GM18520 (cell line): ENCODE data around the gene GMEB2.
A peak's percentile ranks its signal among the peaks of the same experiment; 100 is the strongest.
"Not testable (repeated sequence)": the region's sequence is repeated elsewhere in the genome, so short reads cannot be mapped to it uniquely, and the experiment has no call there.

Experiments
- ATAC-seq: cut with Tn5 transposase; IDR thresholded peaks from one replicate; pipeline ENCODE4 v1.9.1; 2021; ENCODE audit not compliant: unreplicated experiment

Gene GMEB2

GRCh38 chr20:63640086-63640485 is 13.2 kb upstream of the GMEB2 start:
- no peak for ATAC-seq

GRCh38 chr20:63639093-63639975 is 12.4 kb upstream of the GMEB2 start:
- ATAC-seq = no peak

- ATAC-seq = no peak
These were observed 10.1 kb upstream of the GMEB2 start for GRCh38 chr20:63636752-63637628.

GRCh38 chr20:63635431-63636141 is 8.7 kb upstream of the GMEB2 start:
- peak; percentile 58 for ATAC-seq

- ATAC-seq = no peak
These were observed 6.8 kb upstream of the GMEB2 start for GRCh38 chr20:63633732-63634131.

- not testable (repeated sequence) for ATAC-seq
These were observed 4.5 kb upstream of the GMEB2 start for GRCh38 chr20:63631426-63631825.

- ATAC-seq = not testable (repeated sequence)
These were observed 4.1 kb upstream of the GMEB2 start for GRCh38 chr20:63630956-63631355.

- no peak for ATAC-seq
These were observed 1.5 kb upstream of the GMEB2 start for GRCh38 chr20:63628246-63628975.

- ATAC-seq = no peak
These were observed 897 bp upstream of the GMEB2 start for GRCh38 chr20:63627751-63628245.

- ATAC-seq = peak; percentile 73
These were observed 339 bp upstream of the GMEB2 start for GRCh38 chr20:63627129-63627750.

- ATAC-seq = no peak
These were observed 1.0 kb downstream of the GMEB2 start for GRCh38 chr20:63625771-63626423.

GRCh38 chr20:63624486-63624885 is 2.4 kb downstream of the GMEB2 start:
- ATAC-seq = no peak

GRCh38 chr20:63622732-63623131 is 4.2 kb downstream of the GMEB2 start:
- no peak for ATAC-seq

- ATAC-seq = no peak
These were observed 4.8 kb downstream of the GMEB2 start for GRCh38 chr20:63622096-63622495.

GRCh38 chr20:63620991-63621390 is 5.9 kb downstream of the GMEB2 start:
- ATAC-seq = no peak

GRCh38 chr20:63619505-63619904 is 7.4 kb downstream of the GMEB2 start:
- ATAC-seq = no peak

GRCh38 chr20:63619086-63619485 is 7.8 kb downstream of the GMEB2 start:
- ATAC-seq = no peak

- no peak for ATAC-seq
These were observed 8.5 kb downstream of the GMEB2 start for GRCh38 chr20:63618291-63618980.

- no peak for ATAC-seq
These were observed 9.0 kb downstream of the GMEB2 start for GRCh38 chr20:63617876-63618265.
